GM12801 (cell line): Measurements from ENCODE around the gene AGBL4.

Experiments used
- TF ChIP-seq, protein P1 (sequence below): IDR thresholded peaks from one replicate; pipeline ENCODE4 v1.5.1; 2011; ENCODE audit warnings: control low read depth; ENCODE audit not compliant: insufficient read length; ENCODE audit errors: extremely low read depth

The AGBL4 gene

DNA sequence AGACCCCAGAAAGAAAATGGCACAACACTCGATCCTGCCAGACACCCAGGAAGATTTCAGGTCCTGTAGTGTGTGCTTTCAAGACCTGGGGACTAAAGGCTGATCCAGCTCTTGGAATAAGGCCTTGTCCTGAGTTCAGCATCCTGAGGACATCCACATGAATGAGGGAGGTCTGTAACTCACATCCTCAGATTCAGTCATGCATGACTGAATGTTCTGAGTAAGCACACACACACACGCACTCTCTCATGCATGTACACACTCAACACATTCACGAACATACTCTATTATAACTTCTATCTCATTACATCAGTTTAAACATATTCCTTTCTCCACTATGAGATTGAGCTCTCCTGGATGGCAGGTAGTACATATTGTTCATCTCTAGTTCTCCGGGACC lies 973.7 kb downstream of the AGBL4 start:
- TF ChIP-seq, protein P1, sequence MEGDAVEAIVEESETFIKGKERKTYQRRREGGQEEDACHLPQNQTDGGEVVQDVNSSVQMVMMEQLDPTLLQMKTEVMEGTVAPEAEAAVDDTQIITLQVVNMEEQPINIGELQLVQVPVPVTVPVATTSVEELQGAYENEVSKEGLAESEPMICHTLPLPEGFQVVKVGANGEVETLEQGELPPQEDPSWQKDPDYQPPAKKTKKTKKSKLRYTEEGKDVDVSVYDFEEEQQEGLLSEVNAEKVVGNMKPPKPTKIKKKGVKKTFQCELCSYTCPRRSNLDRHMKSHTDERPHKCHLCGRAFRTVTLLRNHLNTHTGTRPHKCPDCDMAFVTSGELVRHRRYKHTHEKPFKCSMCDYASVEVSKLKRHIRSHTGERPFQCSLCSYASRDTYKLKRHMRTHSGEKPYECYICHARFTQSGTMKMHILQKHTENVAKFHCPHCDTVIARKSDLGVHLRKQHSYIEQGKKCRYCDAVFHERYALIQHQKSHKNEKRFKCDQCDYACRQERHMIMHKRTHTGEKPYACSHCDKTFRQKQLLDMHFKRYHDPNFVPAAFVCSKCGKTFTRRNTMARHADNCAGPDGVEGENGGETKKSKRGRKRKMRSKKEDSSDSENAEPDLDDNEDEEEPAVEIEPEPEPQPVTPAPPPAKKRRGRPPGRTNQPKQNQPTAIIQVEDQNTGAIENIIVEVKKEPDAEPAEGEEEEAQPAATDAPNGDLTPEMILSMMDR: no peak

GRCh38 chr1:49048188-49048587 lies 975.6 kb downstream of the AGBL4 start:
- TF ChIP-seq, protein P1: no peak

GRCh38 chr1:49046305-49046704 lies 977.4 kb downstream of the AGBL4 start:
- TF ChIP-seq, protein P1: no peak

DNA sequence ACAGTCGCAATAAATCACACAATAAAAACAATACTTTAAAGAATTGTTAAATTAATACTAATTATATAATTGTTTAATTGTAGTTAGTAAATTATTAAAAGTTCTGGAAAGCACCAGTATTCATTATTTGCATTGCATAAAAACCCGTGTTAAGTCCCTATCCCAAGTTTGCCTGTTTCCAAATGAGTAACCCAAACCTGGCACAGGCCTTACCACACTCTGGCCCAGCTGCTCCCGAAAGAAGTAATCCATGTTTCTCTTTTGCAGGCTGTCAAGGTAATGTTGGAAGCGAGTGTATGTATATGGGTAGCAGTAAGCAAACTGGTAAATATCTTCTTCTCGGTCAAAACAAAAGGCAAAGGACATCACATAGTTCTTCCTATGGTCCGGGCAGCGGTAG lies 978.4 kb downstream of the AGBL4 start:
- TF ChIP-seq, protein P1: no peak

GRCh38 chr1:49036700-49037099 lies 987.1 kb downstream of the AGBL4 start:
- TF ChIP-seq, protein P1: no peak

DNA sequence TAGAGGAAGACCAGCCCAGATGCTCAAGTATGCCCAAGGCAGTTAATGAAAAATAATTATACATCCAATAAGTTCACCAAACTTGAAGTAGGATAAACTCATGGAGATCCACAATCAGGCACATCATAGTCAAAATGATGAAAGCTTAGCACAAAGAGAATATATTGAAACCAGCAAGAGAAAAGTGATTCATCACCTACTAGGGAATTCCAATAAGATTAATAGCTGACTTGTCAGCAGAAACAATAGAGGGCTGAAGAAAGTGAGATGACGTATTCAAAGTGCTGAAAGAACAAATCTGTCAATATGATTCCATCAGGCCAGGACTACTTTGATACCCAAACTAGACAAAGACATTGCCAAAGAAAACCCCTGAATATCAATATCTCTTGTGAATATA lies 995.4 kb downstream of the AGBL4 start:
- TF ChIP-seq, protein P1: no peak

- TF ChIP-seq, protein P1: no peak
These were observed 997.4 kb downstream of the AGBL4 start for GRCh38 chr1:49026230-49026811.
